Superior temporal gyrus (tissue), 1 donor: Measurements from ENCODE around the gene GGT1.
A peak's percentile ranks its signal among the peaks of the same experiment; 100 is the strongest.
"Not testable (repeated sequence)": the region's sequence is repeated elsewhere in the genome, so short reads cannot be mapped to it uniquely, and the experiment has no call there.

ENCODE experiments used
- DNase-seq: peaks from one replicate; pipeline ENCODE4 v3.0.0-alpha.2; 2016; ENCODE audit errors: extremely low spot score

GGT1 gene

DNA sequence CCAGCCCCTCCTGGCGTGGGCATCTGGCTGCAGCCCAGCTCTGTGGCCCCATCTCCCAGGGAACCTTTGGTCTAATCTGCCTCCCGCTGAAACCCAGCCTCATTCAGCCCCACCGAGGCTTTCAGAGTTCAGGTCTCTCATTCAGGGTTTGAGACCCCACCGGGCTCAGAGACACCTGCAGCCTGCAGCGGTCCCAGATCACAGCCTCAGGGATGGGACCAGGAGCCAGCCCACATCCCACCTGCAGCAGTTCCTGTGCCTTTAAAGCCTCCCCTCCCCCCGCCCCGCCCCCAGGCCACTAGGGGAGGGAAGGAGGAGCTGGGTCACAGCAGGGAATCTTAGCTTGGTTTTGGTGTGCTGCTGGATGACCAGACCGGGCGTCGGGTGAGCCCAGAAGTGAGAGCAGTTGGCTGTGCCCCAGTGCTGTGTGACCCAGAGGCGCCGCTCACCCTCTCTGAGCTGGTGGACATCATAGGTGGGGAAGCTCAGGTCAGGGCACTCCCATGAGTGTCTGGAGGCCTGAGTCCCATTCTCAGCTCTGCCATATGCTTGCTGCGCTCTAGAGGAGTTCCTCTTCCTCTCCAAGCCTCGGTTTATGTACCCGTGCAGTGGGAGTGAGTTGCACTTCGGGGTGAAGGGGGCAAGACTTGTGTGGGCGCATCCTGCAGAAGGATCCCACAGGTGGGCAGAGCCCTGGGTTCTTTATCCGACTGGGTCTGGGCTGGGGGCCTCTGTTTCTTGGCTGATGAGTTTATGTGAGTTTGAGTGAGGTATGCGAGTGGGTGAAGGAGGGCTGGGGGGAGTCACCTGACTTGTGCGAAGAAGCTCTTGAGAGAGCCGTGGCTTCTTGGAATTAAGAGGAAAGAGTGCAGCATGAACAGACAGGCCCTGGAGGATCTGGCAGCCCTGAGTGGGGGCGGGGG is at the start of gene GGT1:
Gene GGT1 (plus strand): TSS at position 347 of the 923 bp plus-strand sequence. CDS start 7,889 bp downstream, outside the sequence.
- DNase-seq: not testable (repeated sequence)

DNA sequence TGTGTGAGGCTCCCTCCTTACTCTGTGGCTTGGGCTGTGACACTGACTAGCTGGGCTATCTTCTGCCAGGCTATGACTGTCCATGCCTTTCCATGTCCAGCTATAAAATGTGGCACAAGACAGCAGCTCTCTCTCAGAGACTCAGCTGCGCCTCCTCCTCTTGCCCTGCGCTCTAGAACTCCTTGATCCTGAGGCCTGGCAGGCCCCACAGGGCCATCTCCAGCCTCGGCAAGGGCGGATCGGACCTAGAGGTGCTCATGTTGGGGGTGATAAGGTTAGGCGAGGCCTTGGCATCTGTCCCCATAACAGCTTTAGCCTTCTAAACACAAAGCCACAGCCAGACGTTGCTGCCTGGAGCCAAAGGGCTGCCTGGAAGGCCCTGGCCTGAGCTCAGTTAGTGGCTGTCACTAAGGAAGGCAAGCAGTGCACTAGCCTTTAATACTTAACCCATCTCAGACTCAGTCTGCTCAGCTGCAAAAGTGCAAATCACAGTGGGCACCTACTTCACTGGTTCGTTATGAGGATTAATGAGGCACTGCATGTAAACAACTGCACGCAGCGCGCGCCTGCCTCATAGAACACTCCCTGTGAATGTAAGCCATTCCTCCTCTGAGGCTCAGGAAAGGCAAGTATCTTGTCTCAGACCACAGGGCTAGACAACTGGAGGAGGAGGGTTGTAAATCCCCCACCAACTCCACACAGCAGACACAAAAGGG is 49.2 kb upstream of the GGT1 start:
- peak; percentile 17 for DNase-seq

DNA sequence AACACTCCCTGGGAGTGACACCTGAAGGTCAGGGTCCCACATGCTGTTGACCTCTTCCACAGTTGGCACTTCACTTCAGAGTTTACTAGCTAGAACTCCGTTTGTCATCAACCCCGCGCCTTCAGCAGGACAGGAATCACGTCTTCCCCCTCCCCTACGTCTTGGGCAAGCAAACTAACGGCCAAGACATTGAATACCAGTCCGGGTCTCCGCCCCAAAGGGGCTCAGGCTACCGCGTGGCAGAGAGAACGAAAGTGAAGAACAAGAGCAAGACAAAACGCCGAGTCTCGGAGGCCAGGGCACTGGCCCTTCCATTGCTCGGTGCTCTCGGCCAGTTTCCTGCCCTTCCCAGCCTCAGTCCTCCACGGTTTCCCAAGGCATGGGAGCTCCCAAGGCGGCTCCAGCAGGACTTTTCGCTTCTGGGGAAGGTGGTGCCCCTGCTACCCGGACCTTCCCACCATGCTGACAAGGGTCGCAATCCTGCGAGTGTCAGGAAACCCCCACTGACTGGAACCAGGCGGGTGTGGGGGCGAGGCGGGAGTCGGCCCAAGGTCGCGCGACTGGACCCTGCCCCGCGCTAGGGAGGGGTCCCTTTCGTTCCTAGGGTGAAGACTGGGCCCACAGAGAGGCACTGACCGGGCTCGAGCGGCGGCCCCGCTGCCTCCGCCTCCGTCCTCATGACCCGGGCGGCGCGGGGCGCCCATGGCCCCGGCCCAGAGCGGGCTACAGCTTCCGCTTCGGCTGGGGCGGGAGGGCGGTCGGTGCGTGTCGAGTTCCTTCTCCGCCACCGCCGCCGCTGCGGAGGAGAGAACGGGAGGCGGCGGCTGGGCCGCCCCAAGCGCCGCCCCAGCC is 48.5 kb upstream of the GGT1 start, which contains the start of gene GUCD1:
Gene GUCD1 (minus strand): TSS at position 826 of the 852 bp plus-strand sequence. CDS start 147 bp downstream, at position 679.
- DNase-seq: no peak

DNA sequence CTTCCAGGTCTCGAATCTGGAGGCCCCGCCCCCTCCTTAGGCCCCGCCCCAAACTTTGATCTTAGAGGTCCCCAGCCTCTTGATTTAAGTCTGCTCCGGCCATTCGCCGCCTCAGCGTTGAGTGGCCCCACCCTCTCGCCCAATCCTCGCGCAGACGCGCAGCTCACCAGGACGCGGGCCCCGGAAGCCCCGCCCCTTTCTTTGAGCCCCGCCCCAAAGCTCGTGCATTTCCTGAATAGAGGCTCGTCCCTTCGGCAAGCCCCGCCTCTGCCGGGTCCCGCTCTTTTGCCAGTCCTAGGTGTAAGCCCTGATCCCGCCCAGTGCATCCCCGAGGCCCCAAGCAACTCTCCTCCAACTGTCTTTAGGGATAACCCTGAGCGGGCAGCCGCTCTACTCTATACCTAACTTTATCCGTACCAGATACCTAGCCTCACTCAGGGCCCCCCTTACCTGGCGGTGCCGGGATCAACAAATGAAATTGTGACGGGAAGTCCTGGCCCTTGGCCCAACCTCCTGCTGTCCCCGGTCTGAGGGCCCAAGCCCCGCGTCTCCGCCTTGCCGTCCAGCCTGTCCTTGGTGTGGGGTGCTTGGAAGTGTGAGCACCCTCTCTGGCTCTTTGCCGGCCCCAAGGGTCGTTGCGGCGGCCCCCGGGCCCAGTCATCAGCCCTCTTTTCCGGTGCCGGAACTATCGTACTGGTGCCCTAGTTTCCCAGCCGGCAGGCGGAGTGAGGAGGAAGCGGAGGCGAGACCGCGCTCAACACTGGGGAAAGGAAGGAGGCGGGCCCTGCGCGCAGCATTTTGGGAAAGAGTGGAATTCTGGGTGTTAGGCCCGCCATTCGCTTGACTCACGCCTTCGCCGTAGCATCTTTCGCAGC is 47.6 kb upstream of the GGT1 start, which contains the start of gene SNRPD3:
Gene SNRPD3 (plus strand): TSS at position 835 of the 875 bp plus-strand sequence. CDS start 1,676 bp downstream, outside the sequence.
- DNase-seq: peak; percentile 98

DNA sequence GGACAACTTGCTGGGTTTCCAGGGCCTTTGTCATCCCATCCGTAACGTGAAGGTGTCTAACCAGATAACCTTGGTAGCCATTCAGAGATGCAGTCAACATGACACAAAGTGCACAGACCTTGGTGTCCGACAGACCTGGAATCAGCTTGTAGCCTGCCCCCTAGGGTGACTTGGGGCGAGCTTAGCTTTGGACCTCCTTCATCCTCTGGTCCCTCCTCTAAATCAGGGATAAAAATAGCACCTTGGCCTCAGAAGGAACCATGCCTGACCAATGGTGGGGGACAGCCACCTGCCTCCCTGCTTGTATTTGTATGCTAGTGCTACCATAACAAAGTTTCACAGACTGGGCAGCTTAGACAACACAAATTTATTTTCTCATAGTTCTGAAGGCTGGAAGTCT is 43.5 kb upstream of the GGT1 start:
- no peak for DNase-seq

DNA sequence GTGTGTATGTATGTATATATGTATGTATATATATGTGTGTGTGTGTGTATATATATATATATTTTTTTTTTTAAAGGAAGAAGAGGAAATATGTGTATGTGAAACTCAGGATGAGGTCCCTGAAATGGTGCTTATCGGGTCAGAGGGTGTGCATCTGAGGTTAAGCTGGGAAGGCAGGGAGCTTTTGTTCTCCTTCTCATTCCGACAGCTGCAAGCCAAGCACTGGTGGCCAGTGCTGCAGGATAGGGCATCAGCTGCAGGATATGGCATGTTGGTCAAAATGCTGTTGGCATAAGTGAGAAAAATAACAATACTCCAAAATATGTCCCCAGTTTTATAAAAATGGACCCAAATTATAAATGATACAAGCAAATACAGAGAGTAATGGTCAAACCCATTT is 39.7 kb upstream of the GGT1 start:
- no peak for DNase-seq

DNA sequence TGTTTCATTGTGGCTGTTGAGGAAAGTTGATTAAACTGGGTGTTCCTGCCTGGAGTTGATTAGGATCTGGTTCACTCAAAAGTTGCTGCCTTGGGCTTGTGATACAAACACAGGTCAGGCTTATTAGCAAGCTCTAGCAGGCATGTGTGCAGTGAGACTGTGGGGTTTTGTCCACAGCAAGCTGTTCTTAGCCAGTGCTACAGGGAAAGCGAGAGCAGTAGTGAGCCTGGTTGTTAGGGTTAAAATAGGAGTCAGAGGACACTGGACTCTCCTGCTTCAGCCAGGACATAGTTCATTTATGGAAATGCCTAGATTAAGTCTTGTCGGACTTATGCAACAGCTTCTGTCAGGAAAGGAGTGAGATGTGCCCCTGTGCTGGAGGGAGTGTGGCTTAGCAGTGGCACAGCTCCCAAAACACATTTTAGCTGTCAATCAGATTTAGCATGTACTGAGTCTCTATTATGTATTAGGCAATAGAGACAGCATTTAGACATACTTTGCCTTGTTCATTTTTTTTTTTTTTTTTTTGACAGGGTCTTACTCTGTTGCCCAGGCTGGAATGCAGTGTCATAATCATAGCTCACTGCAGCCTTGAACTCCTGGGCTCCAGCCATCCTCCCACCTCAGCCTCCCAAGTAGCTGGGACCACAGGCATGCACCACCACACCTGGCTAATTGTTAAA is 38.5 kb upstream of the GGT1 start:
- no peak for DNase-seq

DNA sequence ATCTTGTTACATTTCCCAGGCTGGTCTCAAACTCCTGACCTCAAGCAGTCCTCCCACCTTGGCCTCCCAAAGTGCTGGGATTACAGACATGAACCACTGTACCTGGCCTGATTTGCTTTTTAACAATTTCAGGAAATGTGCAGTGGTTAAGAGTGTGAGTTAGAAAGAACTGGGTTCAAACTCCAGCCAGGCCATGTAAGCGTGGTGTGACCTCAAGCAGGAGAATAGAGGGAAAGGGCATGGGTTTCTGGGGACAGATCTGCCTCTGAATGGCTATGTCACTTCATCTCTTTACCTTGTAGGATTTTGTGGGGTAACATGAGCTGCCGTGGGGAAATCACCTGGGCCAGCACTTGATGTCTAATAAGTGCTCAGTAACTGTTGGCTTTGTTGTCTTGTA is 37.9 kb upstream of the GGT1 start:
- no peak for DNase-seq

DNA sequence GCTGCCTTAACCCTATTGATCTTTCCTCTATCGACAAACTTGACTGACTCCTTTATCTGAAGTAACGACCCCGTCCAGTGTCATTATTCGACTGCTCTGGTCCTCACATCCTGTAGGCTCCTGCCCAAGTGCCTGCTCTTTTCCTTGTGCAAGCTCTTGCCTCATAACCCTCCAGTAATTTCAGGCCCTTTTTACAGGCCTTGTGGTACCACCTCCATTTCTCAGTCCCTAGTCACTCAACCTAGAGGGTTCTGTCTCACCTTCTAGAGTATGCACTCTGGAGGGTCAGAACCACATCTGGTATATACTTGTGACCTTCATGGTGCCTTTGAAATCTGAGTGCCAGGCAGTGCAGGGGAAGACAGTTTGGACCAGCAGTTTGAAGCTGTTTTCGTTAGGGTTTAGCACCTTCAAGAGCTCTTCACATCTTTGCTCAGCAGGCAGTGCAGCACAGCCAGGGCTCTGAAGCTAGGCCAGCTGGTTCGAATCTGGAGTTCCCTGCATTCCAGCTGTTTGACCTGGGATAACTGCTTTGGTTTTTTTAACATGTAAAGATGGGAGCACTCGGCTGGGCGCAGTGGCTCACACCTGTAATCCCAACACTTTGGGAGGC is 36.0 kb upstream of the GGT1 start:
- DNase-seq: no peak

DNA sequence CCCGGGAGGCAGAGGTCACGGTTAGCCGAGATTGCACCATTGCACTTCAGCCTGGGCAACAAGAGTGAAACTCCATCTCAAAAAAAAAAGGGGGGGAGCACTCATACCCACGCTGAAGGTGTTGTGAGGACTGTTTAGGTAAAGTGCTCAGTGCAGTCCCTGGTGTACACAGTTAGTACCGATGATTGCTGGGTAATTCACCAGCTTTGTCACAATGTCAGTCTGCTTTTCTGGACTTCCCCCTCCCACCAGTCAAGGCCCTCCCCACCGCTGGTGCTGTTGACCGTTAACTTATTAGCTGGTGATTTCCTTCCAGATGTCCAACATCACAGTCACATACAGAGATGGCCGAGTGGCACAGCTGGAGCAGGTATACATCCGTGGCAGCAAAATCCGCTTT is 35.3 kb upstream of the GGT1 start:
- no peak for DNase-seq

DNA sequence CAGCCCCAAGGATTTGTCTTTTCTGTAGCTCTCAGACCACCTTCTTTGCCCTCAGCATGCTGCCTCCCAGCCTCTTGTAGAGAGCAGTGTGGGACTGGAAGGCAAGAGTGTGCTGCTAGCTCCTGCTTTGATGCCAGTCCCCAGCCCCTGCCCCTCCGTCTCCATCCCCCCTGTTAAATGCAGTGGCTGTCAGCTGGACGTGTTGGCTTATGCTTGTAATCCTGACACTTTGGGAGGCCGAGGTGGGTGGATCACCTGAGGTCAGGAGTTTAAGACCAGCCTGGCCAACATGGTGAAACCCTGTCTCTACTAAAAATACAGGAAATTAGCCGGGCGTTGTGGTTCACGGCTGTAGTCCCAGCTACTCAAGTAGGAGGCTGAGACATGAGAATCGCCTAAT is 31.7 kb upstream of the GGT1 start:
- DNase-seq: no peak

DNA sequence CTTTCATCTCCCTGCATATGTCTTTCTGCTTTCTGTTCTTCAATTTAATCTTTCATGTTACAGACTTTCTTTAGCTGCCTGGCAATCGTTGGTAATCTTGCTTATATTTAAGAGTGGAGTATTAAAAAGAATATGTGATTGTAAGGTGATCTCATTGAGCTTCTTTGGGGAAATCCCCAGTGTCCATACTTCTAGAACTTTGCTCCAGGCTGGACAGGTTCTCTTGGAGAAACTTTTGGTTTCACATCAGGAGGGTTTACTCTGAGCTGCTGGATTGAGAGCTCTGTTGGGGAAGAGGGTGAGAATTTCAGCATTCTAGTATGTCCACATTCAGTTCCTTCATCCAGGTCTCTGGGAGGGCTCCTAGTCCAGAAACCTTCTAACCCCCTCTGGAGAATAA is 26.2 kb upstream of the GGT1 start:
- DNase-seq: no peak

DNA sequence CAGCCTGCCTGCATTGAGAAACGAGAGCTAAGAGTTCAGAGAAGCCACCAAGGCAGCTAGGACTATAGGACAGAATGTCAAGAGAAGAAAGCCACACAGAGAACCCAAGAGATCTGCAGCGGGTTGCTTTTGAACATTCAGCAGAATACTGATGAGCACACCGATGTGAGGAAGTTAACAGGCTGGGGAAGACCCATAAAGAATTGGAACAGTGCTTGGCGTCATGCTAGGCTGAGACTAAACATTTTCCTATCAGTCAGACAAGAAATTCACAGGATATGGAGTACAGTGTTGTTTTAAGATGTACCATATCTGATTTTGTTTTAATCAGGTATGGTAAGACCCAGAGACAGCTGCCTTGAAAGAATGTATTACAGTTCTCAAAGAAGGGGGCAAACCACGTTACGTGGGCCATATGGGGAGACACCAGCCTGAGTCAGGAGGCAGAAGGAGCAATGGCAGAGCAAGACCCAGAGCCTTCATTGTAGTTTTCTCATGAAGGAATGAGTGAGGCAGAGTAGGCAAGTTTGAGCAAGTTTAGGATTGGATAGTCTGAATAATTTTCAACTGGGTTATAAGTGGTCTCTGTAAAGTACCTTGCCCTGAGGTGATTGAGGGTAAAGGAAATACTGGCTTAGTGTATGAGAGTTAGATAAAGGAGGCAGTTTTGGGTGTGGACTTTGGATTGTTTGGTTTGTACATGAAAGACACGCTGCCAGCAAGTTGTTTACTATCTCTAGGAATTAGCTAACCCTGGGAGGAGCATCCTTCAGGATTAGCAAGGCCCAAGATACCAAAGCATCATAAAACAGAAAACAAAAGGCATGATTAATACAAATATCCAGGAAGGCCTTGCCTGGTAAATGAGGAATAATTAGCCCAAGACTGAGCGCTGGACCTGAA is 24.4 kb upstream of the GGT1 start:
- no peak for DNase-seq

DNA sequence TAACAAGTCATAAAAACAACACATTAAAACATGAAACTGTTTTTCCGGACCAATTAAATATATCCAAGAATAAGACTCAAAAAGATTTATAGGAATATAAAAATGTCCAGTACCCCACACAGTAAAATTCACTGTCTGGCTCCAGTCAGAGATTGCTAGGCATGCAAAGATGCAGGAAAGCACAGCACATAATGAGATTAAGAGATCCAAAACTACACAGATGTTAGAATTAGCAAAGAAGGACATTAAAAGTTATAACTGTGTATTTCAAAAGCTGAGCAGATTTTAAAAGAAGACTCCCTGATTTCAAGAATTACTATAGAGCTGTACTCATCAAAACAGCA is 23.8 kb upstream of the GGT1 start:
- no peak for DNase-seq

DNA sequence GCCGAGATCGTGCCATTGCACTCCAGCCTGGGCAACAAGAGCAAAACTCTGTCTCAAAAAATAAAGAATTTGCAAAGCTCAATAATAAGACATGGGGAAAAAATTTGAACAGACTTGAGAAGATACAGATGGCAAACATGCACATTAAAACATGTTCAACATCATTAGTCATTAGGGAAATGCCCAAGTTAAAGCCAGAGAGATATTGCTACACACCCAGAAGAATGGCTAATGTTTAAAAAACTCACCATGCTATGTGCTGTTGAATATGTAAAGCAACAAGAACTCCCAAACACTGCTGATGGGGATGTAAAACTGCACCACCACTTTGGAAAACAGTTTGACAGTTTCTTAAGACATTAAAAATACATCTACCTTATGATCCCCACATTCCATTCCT is 22.7 kb upstream of the GGT1 start:
- DNase-seq: no peak

DNA sequence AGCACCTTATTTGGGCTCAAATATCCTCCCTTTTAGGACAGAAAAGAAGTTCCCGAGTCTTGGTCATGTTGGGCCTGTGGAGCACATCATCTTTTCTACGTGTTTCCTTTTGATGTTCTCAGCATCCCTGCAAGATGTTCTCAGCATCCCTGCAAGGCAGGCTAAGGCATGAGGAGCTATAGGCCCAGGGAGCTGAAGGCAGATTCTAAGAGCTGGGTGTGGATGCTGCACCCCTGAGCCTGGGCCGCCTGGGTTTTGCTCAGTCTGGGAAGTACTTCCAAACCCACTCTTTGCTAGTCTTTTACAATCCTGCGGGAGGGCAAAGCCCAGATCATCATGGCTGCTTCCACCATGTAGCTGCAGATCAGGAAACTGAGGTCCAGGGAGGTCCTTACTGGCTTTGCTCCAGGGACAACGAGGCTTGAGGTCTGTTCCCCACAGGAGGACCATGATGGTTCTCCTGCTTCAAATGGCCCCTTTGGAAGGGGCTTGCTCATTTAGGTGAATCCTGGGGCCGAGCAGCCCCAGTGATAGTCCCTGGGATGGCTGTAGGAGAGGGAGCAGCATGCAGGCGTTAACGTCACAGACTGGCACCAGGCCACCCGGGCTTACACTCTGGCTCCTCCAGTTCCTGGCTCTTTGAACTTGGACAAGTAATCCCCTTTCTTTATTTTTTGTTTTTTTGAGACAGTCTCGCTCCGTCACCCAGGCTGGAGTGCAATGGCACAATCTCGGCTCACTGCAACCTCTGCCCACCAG is 20.8 kb upstream of the GGT1 start:
- no peak for DNase-seq

DNA sequence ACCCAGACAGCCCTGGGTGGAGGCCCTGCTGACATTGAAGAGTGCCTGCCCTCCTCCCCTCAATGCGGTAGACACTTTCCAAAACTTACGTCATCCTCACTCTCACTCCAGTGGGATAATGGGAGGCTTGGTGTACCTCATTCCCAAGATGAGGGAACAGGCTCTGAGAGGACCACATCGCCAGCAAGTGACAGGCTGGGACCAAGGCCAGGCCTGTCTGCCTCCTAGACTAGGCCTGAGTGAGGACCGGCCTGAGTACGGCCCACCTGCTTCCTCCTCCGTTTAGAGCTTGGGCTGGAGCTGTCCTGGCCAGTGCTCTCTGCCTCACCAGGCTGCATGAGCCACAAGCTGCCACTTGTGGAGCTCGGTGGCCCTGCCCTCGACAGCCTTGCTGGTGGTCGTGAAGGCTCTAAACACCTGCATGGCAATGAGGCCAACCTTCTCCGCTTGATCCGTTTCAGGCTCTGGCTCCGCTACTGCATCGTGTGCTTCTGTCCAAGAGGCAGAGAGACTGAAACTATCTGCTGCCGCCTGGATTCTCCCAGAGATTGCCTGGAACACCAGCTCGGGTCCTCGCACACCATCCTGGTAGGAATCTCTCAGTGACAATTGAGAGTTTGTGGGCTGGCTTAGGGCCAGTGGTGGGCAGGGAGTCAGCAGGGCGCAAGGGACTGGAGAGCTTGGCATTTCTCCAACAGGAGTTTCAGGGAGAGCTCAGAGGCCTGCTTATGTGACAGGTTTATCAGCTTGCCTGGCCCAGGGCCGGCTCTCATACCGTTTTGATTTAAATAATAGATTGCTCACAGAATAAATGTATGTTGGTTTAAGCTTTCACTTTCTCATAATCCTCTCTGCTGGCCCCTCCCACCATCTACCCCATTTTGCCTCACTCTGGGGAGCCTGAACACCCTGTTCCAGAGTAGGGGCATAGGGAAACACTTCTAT is 19.5 kb upstream of the GGT1 start:
- DNase-seq: no peak
